Left cardiac atrium (tissue), 4 donors: ENCODE results near the gene LRIG1. TPM values are rescaled to one million over a fixed set of nuclear protein-coding genes. Genes with fewer than 3 reads are reported as not detected.
A peak's percentile ranks its signal among the peaks of the same experiment; 100 is the strongest.

Source experiments
- ATAC-seq, 2 donors: fragments of 200-7000 bp; cut with Tn5 transposase; one replicate each; pipeline ENCODE4 v1.9.1; 2020; ENCODE audit warnings: mild to moderate bottlenecking in 2 of 2, moderate library complexity in 2 of 2
- DNase-seq: peaks from one replicate; pipeline ENCODE4 v3.0.0-alpha.2; 2020
- intact Hi-C, 2 donors: fragments of 100-400 bp; cut with DNase I; formaldehyde crosslinking; loops; one replicate each; pipeline versions ENCODE4 v1.14.1 to v1.15.1; 2022 to 2023
- long read RNA-seq: library from polyadenylated mRNA; unstranded; transcript quantifications from one replicate; pipeline ENCODE4 v2.0.0, GENCODE V29; 2021
- total RNA-seq, 2 donors: library from RNA; stranded (reverse); fragmentation: NEBNext Ultra II Directional; extraction: Animal tissue kit (Norgen Biotek cat#: 25700); gene quantifications; one replicate each; pipeline ENCODE4 v1.2.1, GENCODE V29; 2021
- donor health status: DM: no; HTN: yes; CAD: no.
- donor health status: DM: no; HTN: yes; CAD: no; lungs with severe emphysema.
- donor health status: DM: yes; HTN: yes; CAD: no.
- donor health status: Dilated cardiomyopathy.

LRIG1 gene
- 100 to 1,000 TPM in 1 of 2 donors, 10 to 100 TPM in 1; 88.8 to 115 TPM for total RNA-seq
- long read RNA-seq, full-length matches to known transcripts: 2 of 107 reads
- long read RNA-seq, partial matches to known transcripts: 93 of 107 reads
- long read RNA-seq, other reads (novel, unspliced or antisense): 12 of 107 reads

- intact Hi-C loops: loop anchor here (10.0 kb wide), 2 partner anchors 96 to 314 kb away; no protein-coding TSS in a partner anchor
- DNase-seq (peak; percentile 100), ATAC-seq (peak; percentile 96 to 98)
Observed at GRCh38 chr3:66500576-66501482, at the start of gene LRIG1. LRIG1 (minus strand) TSS chr3:66501022; CDS start chr3:66500407, 615 bp downstream.

- intact Hi-C loops: no loop called here
- ATAC-seq (no peak), DNase-seq (no peak)
Observed at GRCh38 chr3:66544619-66545429, 44.0 kb upstream of the LRIG1 start.

- DNase-seq (no peak), ATAC-seq (no peak)
- intact Hi-C loops: no loop called here
Observed at GRCh38 chr3:66542153-66542552, 41.3 kb upstream of the LRIG1 start.

GRCh38 chr3:66539466-66539989 is 38.7 kb upstream of the LRIG1 start:
- DNase-seq: no peak
- intact Hi-C loops: no loop called here
- ATAC-seq: no peak

GRCh38 chr3:66538390-66538789 is 37.6 kb upstream of the LRIG1 start:
- ATAC-seq (no peak), DNase-seq (no peak)
- intact Hi-C loops: no loop called here

GRCh38 chr3:66537735-66538134 is 36.9 kb upstream of the LRIG1 start:
- no peak for ATAC-seq
- intact Hi-C loops: no loop called here
- no peak for DNase-seq

GRCh38 chr3:66536791-66537190 is 36.0 kb upstream of the LRIG1 start:
- ATAC-seq: no peak
- intact Hi-C loops: no loop called here
- DNase-seq: no peak

GRCh38 chr3:66534304-66534845 is 33.6 kb upstream of the LRIG1 start:
- DNase-seq (no peak), ATAC-seq (no peak)
- intact Hi-C loops: no loop called here

GRCh38 chr3:66532613-66533012 is 31.8 kb upstream of the LRIG1 start:
- ATAC-seq (no peak), DNase-seq (no peak)
- intact Hi-C loops: no loop called here

GRCh38 chr3:66532160-66532587 is 31.4 kb upstream of the LRIG1 start:
- no peak for ATAC-seq
- intact Hi-C loops: no loop called here
- DNase-seq: no peak

- ATAC-seq (no peak), DNase-seq (no peak)
- intact Hi-C loops: no loop called here
Observed at GRCh38 chr3:66531256-66531655, 30.4 kb upstream of the LRIG1 start.

- intact Hi-C loops: loop anchor here (10.0 kb wide), 2 partner anchors 68 to 278 kb away; no protein-coding TSS in a partner anchor
- no peak for ATAC-seq
- DNase-seq: no peak
Observed at GRCh38 chr3:66527246-66527645, 26.4 kb upstream of the LRIG1 start.

GRCh38 chr3:66525771-66526170 is 24.9 kb upstream of the LRIG1 start:
- DNase-seq (no peak), ATAC-seq (no peak)
- intact Hi-C loops: loop anchor here (10.0 kb wide), 2 partner anchors 69 to 279 kb away; no protein-coding TSS in a partner anchor

- intact Hi-C loops: loop anchor here (10.0 kb wide), 2 partner anchors 74 to 284 kb away; no protein-coding TSS in a partner anchor
- ATAC-seq (no peak), DNase-seq (no peak)
Observed at GRCh38 chr3:66520724-66521123, 19.9 kb upstream of the LRIG1 start.

GRCh38 chr3:66518644-66519043 is 17.8 kb upstream of the LRIG1 start:
- intact Hi-C loops: loop anchor here in 1 of 2 donors (10.0 kb wide), 1 partner anchor 244 kb away; no protein-coding TSS in a partner anchor
- DNase-seq: no peak
- ATAC-seq: no peak

GRCh38 chr3:66518126-66518525 is 17.3 kb upstream of the LRIG1 start:
- no peak for DNase-seq
- peak in 1 of 2 donors; percentile 44 for ATAC-seq
- intact Hi-C loops: loop anchor here in 1 of 2 donors (10.0 kb wide), 1 partner anchor 243 kb away; no protein-coding TSS in a partner anchor

- intact Hi-C loops: loop anchor here in 1 of 2 donors (10.0 kb wide), 1 partner anchor 242 kb away; no protein-coding TSS in a partner anchor
Observed at GRCh38 chr3:66517241-66517640, 16.4 kb upstream of the LRIG1 start.

GRCh38 chr3:66508461-66508860 is 7.6 kb upstream of the LRIG1 start:
- ATAC-seq (no peak), DNase-seq (no peak)
- intact Hi-C loops: loop anchor here (10.0 kb wide), 2 partner anchors 104 to 306 kb away; no protein-coding TSS in a partner anchor

More at GRCh38 chr3:66517241-66517640, 16.4 kb upstream of the LRIG1 start:
- DNase-seq (no peak), ATAC-seq (no peak)
